ENCODE data around the gene NES.

DNA sequence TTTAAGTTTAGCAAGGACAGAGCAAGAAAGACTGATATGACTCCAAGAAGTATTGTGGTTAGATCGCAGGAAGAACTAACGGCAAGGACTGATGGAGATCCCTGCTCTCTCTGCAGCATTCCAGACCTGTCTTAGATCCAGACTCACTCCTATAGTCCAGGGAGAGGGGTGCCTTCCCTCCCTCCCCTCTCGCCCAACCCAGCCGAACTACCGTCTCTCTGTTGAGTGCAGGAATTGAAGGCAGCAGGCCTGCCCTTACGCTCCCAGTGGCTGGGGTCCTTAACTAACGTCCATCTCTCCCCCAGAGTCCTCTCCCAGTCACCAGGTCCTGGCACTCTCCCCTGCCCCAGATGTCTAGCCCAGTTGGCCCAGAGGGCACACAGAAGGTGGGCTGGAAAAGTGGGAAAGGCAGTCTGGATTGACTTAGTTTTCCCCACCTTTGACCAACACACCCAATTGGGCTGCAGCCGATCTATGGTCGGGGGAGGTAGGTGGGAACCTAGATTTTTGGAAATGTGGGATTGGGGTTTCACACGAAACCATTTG lies 27.0 kb upstream of the NES start:
- TF ChIP-seq, protein P1, sequence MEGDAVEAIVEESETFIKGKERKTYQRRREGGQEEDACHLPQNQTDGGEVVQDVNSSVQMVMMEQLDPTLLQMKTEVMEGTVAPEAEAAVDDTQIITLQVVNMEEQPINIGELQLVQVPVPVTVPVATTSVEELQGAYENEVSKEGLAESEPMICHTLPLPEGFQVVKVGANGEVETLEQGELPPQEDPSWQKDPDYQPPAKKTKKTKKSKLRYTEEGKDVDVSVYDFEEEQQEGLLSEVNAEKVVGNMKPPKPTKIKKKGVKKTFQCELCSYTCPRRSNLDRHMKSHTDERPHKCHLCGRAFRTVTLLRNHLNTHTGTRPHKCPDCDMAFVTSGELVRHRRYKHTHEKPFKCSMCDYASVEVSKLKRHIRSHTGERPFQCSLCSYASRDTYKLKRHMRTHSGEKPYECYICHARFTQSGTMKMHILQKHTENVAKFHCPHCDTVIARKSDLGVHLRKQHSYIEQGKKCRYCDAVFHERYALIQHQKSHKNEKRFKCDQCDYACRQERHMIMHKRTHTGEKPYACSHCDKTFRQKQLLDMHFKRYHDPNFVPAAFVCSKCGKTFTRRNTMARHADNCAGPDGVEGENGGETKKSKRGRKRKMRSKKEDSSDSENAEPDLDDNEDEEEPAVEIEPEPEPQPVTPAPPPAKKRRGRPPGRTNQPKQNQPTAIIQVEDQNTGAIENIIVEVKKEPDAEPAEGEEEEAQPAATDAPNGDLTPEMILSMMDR (IDR thresholded peaks at IDR 0.05; ENCODE audit: low read depth, low read length) = no peak
- no peak for TF ChIP-seq POLR2A (IDR thresholded peaks at IDR 0.05; ENCODE audit: extremely low read depth, insufficient read length)
- TF ChIP-seq, protein P2, sequence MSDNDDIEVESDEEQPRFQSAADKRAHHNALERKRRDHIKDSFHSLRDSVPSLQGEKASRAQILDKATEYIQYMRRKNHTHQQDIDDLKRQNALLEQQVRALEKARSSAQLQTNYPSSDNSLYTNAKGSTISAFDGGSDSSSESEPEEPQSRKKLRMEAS (IDR thresholded peaks at IDR 0.05; ENCODE audit: low read depth, low read length) = no peak
